CD4-positive, alpha-beta T cell (primary cell): Measurements from ENCODE around the gene WDR59. TPM values are rescaled to one million over a fixed set of nuclear protein-coding genes. Genes with fewer than 3 reads are reported as not detected.

Experiments used
- ATAC-seq: fragments of 200-7000 bp; cut with Tn5 transposase; one replicate; pipeline ENCODE4 v1.10.0; 2022; ENCODE audit warnings: mild to moderate bottlenecking; ENCODE audit not compliant: poor library complexity
- CTCF ChIA-PET: fragments of 350-600 bp; sonication (Branson Sonifier 250); formaldehyde crosslinking; loops from one replicate; lab custom pipeline; 2021; ENCODE audit warnings: antibody characterized with exemption, inconsistent platforms; lab: Charles Lee
- POLR2A ChIA-PET: fragments of 350-600 bp; sonication (Branson Sonifier 250); formaldehyde crosslinking; loops from one replicate; lab custom pipeline; 2021; ENCODE audit warnings: antibody characterized with exemption, inconsistent platforms; lab: Charles Lee
- DNase-seq, 14 experiments: peaks; one replicate each; pipeline ENCODE4 v3.0.0-alpha.2; 2013 to 2020; ENCODE audit warnings: mixed read lengths in 2 of 14
- H3K27ac ChIP-seq, 2 donors: one replicate each; pipeline versions ENCODE4 v1.5.1 to v1.7.0; 2013; ENCODE audit warnings: low read length in 2 of 2, low read depth in 1 of 2, mild to moderate bottlenecking in 1 of 2
- H3K27me3 ChIP-seq, 2 experiments: 1 replicate in 1 of 2; 2 replicates in 1 of 2; pipeline versions ENCODE4 v1.6.1 to v1.7.0; 2013; ENCODE audit warnings: low read length in 2 of 2, control low read depth in 1 of 2, mild to moderate bottlenecking in 1 of 2, moderate library complexity in 1 of 2; ENCODE audit not compliant: insufficient read depth in 2 of 2, control insufficient read depth in 1 of 2
- H3K36me3 ChIP-seq: one replicate; pipeline ENCODE4 v1.6.1; 2013; ENCODE audit warnings: low read length, control low read depth; ENCODE audit not compliant: insufficient read depth
- H3K4me1 ChIP-seq: one replicate; pipeline ENCODE4 v1.6.1; 2013; ENCODE audit warnings: low read length, control low read depth; ENCODE audit not compliant: insufficient read depth
- H3K4me3 ChIP-seq: one replicate; pipeline ENCODE4 v1.5.1; 2013; ENCODE audit warnings: mild to moderate bottlenecking, low read length, moderate library complexity
- H3K9me3 ChIP-seq, 2 experiments: 1 replicate in 1 of 2; 2 replicates in 1 of 2; pipeline versions ENCODE4 v1.6.1 to v1.7.0; 2013; ENCODE audit warnings: low read length in 2 of 2, mild to moderate bottlenecking in 2 of 2, control low read depth in 1 of 2, moderate library complexity in 1 of 2; ENCODE audit not compliant: control insufficient read depth in 1 of 2, insufficient read depth in 1 of 2
- H3K27ac Mint-ChIP-seq: one replicate; pipeline ENCODE4 v1.8.0; 2020; ENCODE audit warnings: mixed read lengths
- H3K27me3 Mint-ChIP-seq: one replicate; pipeline ENCODE4 v1.8.0; 2021; ENCODE audit warnings: mixed read lengths
- H3K36me3 Mint-ChIP-seq: one replicate; pipeline ENCODE4 v1.8.0; 2021; ENCODE audit warnings: low read depth, mixed read lengths
- H3K4me1 Mint-ChIP-seq: one replicate; pipeline ENCODE4 v1.8.0; 2021; ENCODE audit warnings: low read depth, mixed read lengths
- H3K4me3 Mint-ChIP-seq: one replicate; pipeline ENCODE4 v1.8.0; 2020; ENCODE audit warnings: mild to moderate bottlenecking, mixed read lengths
- H3K9me3 Mint-ChIP-seq: one replicate; pipeline ENCODE4 v1.8.0; 2020; ENCODE audit warnings: mixed read lengths
- CTCF ChIP-seq: fragments of 200-600 bp; IDR thresholded peaks from one replicate; pipeline ENCODE4 v1.8.0; 2022; ENCODE audit warnings: antibody characterized with exemption, mild to moderate bottlenecking
- intact Hi-C, 2 experiments: fragments of 100-400 bp; cut with DNase I in 1 of 2; cut with micrococcal nuclease in 1 of 2; formaldehyde crosslinking; loops; one replicate each; pipeline versions ENCODE4 v1.15.1 to v1.9.0; 2023 to 2025; cut with DNase I, micrococcal nuclease
- total RNA-seq, 174 experiments: library from RNA in 2 of 174; stranded (reverse) in 2 of 174; gene quantifications; one replicate each; pipeline ENCODE4 v1.2.3 and lab custom pipeline; 2021 to 2026

Gene WDR59
- total RNA-seq, 2 experiments from 2014 or later: 60.2 to 67.2 TPM

- no peak for ATAC-seq
- Histone ChIP-seq H3K4me1 (peaks cover 28% of the 10 kb centered on the region), H3K9me3 (no peaks in the 10 kb centered on the region), H3K4me3 (no peak overlapping the region), H3K36me3 (peaks cover 20% of the 10 kb centered on the region), H3K27ac (no peak overlapping the region), H3K27me3 (no peaks in the 10 kb centered on the region)
- H3K9me3 Mint-ChIP-seq: no peaks in the 10 kb centered on the region
- H3K27ac Mint-ChIP-seq: peak overlapping the region; percentile 11
- H3K36me3 Mint-ChIP-seq: peaks cover 37% of the 10 kb centered on the region
- ChIA-PET CTCF (interaction anchor here (1.3 kb wide), 1 partner anchor 10 kb away, joined by 7 read pairs; no protein-coding TSS in a partner anchor), POLR2A (interaction anchor here (0.6 kb wide), 1 partner anchor 248 kb away, joined by 4 read pairs; no protein-coding TSS in a partner anchor)
- H3K4me3 Mint-ChIP-seq: no peak overlapping the region
- peaks cover 27% of the 10 kb centered on the region for H3K4me1 Mint-ChIP-seq
- no peak for DNase-seq
- H3K27me3 Mint-ChIP-seq: no peaks in the 10 kb centered on the region
- no peak for TF ChIP-seq CTCF
- intact Hi-C loops: no loop called here
Measured at GRCh38 chr16:74872302-74872701, 112.6 kb downstream of the WDR59 start.

DNA sequence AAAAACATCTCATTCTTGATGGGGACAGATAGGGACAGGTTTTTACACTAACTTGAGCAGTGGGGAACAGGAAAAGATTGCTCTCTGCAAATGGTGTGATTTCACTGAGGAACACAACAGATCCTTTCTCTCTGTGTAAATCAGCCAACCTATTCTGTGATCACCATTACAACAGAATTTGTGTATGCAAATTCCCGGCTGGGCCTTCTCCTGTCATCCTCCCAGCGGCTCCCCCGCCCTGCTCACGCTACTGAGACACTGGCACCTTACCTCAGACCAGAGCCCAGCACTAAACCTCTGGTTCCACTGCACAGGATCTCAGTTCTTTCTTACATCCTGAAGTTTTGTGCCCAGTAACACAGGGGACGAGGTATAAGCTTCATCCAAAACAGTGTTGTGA, 113.3 kb downstream of the WDR59 start:
- Mint-ChIP-seq H3K27ac (peak overlapping the region; percentile 30), H3K9me3 (no peaks in the 10 kb centered on the region), H3K4me1 (peaks cover 29% of the 10 kb centered on the region), H3K36me3 (peaks cover 30% of the 10 kb centered on the region), H3K4me3 (no peak overlapping the region), H3K27me3 (no peaks in the 10 kb centered on the region)
- no peak for ATAC-seq
- no peak for DNase-seq
- peaks cover 20% of the 10 kb centered on the region for H3K36me3 ChIP-seq
- POLR2A ChIA-PET: no interaction called here
- no peaks in the 10 kb centered on the region for H3K27me3 ChIP-seq
- H3K4me3 ChIP-seq: no peak overlapping the region
- TF ChIP-seq CTCF: no peak
- CTCF ChIA-PET: interaction anchor here (1.3 kb wide), 1 partner anchor 9 kb away, joined by 7 read pairs; no protein-coding TSS in a partner anchor
- H3K4me1 ChIP-seq: peaks cover 29% of the 10 kb centered on the region
- intact Hi-C loops: no loop called here
- H3K9me3 ChIP-seq: no peaks in the 10 kb centered on the region
- no peak overlapping the region for H3K27ac ChIP-seq

DNA sequence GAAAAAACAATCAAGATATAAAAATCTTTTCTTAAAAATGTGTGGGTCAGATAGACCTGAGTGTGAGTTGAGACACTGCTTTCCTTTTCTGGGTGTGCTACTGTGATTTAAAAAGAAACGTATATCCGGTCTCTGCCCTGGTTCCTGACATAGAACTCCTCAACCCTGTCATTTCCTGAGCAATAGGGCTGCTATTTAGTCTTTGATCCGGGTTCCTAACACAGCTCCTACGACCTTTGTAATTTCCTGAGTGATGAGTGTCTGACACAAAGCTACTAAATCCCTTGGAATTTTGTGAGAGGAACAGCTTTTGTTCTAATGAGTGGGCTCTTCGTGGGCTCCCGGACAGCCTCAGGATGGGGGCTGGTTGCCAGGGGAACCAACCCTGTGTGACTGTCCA, 116.4 kb downstream of the WDR59 start:
- no peak for TF ChIP-seq CTCF
- H3K4me3 ChIP-seq: no peak overlapping the region
- no peaks in the 10 kb centered on the region for H3K27me3 ChIP-seq
- ChIA-PET CTCF (interaction anchor here (0.6 kb wide), 1 partner anchor 57 kb away, joined by 3 read pairs; no protein-coding TSS in a partner anchor), POLR2A (interaction anchor here (1.0 kb wide), 1 partner anchor 240 kb away, joined by 3 read pairs; no protein-coding TSS in a partner anchor)
- Mint-ChIP-seq H3K9me3 (no peaks in the 10 kb centered on the region), H3K36me3 (peaks cover 8% of the 10 kb centered on the region), H3K27ac (peak overlapping the region; percentile 80), H3K4me3 (peak overlapping the region; percentile 3), H3K4me1 (peaks cover 22% of the 10 kb centered on the region), H3K27me3 (no peaks in the 10 kb centered on the region)
- peaks cover 22% of the 10 kb centered on the region for H3K4me1 ChIP-seq
- DNase-seq: peak in 4 of 14 experiments; percentile 15 to 75 (median 62)
- ATAC-seq: peak; percentile 95
- intact Hi-C loops: no loop called here
- peaks cover 3% of the 10 kb centered on the region for H3K36me3 ChIP-seq
- H3K9me3 ChIP-seq: no peaks in the 10 kb centered on the region
- peak overlapping the region; percentile 15 to 77 for H3K27ac ChIP-seq
